ENCODE results near the gene LACRT. TPM values are rescaled to one million over a fixed set of nuclear protein-coding genes. Genes with fewer than 3 reads are reported as not detected.
"Not testable (repeated sequence)": the region's sequence is repeated elsewhere in the genome, so short reads cannot be mapped to it uniquely, and the experiment has no call there.

The LACRT gene, protein sequence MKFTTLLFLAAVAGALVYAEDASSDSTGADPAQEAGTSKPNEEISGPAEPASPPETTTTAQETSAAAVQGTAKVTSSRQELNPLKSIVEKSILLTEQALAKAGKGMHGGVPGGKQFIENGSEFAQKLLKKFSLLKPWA
- total RNA-seq, result not detected in 2 replicates

DNA sequence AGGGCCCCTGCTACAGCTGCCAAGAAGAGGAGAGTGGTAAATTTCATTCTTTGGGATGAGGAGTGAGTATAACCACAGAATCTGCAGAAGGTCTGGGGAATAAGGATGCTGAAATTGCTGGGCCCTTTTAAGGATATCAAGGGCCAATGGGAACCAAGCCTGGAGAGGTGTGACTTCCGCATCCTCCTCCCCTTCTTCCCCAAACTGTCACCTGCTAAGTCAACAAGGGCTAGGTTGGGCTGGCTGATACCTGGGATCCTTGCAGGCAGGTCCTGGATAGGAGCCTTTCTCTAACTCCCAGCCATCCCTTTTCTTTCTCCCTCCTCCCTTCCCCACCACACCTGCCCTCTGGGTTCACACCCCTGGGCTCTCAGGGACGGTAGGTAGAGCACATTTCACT lies at the start of gene LACRT:
LACRT (minus strand) TSS at position 101 of the 400 bp plus-strand sequence; CDS start at position 47, 54 bp downstream.
- DNase-seq (ENCODE audit: extremely low read depth, low read depth, low spot score), result no peak

DNA sequence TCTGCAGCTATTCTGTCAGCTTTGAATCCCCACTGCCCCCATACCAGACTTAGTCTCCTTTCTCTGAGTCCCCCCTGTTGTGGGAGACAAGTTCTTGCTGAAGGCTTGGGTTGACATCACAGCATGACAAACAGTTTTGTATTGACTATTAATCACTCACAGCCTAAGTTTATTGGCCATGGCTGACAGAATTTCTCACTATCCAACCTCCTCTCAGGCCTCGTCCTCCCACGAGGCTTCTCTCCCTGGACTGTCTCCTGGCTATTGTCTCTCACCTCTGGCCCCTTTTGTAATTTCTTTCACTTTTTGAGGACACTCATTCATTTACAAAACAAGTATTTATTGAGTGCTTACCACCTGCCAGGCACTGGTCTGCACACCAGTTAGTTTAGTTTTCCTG lies 48.7 kb upstream of the LACRT start:
- DNase-seq (ENCODE audit: extremely low read depth, low read depth, low spot score), result no peak

DNA sequence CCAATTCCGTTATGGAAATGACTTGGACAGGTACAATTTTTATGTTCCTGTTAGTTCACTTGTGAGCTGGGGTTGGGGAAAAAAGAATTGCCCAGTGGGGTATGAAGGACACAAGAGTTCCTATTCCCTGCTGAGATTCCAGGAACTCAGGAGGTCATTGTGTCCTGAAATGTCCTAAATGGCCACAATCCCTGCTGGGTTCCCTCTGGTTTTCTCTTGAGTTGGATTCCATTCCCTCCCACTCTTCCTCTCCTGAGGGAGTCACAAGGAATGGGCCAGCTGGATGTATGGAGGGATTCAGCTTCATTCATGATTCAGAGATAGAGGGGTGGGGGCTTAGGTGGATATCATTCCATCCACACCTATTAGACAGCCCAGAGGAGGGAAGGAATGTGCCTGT lies 48.0 kb upstream of the LACRT start:
- no peak for DNase-seq (ENCODE audit: extremely low read depth, low read depth, low spot score)

DNA sequence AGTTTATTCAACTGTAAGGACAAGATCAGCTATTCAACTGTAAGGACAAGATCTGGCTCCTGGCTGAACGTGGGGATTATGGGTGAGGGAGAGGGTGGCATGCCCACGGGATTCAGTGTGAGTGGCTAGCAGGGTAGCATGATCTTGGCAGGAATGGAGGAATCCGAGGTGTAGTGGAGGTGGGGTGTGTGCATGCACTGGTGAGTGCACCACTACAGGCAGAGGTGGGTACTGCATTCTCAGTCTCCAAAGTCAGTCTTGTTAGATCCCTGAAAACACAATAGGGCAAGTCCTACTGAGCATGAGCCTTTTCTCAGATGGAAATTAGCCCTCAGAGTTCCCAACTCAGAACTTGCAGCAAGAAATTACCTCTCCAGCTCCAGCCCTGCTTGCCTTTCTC lies 45.7 kb upstream of the LACRT start:
- no peak for DNase-seq (ENCODE audit: extremely low read depth, low read depth, low spot score)

DNA sequence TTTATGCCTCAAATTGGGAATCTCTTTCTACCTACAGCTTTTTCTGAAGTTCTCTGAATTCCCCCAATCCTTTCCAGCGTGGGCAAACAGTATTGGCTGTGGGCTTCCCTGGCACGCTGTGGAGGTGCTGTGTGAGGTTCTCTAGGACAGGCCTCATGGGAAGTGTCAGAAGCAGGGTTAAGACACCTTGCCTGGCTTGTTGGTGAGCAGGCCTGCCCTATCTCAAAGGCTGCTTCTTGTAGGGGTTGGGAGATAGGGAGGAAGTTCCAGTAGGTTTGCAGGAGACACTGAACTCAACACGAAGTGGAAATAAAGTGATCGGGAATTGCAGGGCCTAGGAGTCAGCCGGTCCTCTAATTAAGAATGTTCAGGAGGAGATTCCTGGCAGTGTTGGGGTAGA lies 43.4 kb upstream of the LACRT start:
- no peak for DNase-seq (ENCODE audit: extremely low read depth, low read depth, low spot score)

DNA sequence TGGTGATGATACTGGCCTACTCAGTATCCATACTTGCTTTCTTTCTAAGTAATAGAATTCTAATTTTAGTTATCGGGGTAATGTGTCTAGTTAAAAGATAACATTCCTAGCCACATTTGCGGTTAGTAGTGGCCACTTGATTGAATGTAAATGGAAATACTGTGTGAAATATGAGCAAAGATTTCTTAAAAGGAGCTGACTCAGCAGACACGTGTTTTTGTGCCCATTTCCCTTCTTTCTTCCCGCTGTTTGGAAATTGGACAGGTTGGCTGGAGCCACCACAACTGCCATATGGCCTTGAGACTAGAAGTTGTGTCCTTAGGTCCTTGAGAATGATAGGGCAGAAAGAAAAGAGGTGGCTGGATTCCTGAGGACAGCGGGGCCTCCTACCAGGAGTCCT lies 33.2 kb upstream of the LACRT start:
- no peak for DNase-seq (ENCODE audit: extremely low read depth, low read depth, low spot score)

DNA sequence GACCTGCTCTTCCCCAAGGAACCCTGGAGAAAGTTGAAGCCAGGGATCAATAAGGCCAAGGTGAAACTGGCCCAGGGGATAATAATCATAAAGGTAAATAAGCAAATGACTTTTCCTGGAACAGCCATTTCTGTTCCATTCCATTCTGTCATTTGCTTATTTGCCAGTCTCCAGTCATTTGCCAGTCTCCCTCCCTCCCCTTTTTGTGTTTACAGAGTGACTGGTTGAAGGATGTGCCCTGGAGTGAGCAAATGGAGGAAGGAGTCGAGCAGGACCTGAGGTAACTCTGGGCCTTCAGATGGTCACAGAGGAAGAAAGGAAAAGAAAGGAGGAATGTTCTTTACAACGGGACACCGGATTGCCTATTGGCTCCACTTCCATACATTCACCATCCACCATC lies 31.3 kb upstream of the LACRT start:
- no peak for DNase-seq (ENCODE audit: extremely low read depth, low read depth, low spot score)

DNA sequence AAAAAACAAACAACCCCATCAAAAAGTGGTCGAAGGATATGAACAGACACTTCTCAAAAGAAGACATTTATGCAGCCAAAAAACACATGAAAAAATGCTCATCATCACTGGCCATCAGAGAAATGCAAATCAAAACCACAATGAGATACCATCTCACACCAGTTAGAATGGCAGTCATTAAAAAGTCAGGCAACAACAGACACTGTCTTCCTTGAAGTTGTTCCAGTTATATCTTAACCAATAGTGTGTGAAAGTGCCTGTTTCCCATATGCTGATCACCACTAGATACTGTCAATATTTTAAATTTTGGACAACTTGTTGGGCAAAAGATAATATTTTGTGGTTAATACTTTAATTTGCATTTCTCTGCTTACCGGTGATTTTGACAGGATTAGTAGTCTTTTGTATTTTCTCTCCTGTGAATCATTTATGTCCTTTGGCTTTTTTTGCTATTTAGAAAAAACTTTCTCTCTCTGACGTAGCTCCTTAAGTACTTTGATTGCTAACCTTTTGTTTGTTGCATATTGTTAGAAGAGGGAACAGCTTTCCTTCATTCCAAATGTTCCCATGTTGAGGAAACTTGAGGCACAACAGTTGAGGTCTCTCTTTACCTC lies 30.4 kb upstream of the LACRT start:
- DNase-seq (ENCODE audit: extremely low read depth, low read depth, low spot score), result not testable (repeated sequence)

DNA sequence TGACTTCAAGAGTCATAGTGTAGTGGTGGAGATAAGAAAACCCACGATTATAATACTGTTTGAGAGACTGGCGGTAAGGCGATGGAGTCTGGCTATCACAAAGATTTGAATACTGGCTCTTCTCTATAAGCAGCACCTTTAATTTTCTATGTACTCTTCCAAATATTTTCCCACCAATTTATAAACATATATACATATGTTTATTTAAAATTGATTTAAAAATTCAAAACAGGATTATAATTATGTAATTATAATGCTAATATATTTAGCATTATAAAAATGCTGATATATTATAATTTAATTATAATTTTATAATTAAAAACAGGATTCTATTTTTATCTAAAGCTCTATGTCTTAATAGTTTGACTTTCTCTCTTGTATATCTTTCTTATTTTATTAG lies 28.9 kb upstream of the LACRT start:
- DNase-seq (ENCODE audit: extremely low read depth, low read depth, low spot score), result no peak

DNA sequence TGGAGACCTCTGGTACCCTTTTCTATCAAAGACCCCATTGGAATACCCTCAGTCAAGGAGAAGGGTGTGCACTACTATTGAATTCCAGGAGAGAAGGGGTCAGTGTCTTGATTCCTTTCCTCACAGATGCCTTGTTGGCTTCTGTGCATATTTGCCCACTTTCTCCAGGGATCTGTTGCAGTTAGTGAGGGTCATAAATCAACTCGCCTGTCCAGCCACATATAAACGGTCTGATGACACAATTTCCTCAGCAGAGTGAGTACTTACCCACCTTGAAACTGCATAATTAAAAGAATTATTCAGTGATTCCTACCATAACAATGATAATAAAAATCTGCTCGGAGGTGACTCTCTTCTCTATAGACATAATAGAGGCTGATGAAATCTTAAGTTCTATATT lies 27.3 kb upstream of the LACRT start:
- DNase-seq (ENCODE audit: extremely low read depth, low read depth, low spot score), result no peak

DNA sequence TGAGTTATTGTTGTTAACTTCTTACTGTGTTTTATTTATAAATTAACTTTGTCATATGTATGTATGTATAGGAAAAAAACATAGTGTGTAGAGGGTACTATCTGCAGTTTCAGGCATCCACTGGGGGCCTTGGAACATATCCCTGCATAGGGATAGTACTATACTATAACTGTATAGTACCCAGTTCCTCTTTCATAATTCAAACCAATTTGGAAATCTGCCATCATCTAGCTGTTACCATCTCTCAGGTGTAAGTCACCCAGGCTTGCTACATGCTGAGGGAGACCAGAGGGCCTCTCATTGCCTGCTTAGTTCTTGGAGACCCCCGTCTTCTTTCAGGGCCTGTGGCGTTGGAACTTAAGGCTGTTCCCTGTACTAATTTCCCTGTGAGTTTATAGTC lies 26.4 kb upstream of the LACRT start:
- no peak for DNase-seq (ENCODE audit: extremely low read depth, low read depth, low spot score)

DNA sequence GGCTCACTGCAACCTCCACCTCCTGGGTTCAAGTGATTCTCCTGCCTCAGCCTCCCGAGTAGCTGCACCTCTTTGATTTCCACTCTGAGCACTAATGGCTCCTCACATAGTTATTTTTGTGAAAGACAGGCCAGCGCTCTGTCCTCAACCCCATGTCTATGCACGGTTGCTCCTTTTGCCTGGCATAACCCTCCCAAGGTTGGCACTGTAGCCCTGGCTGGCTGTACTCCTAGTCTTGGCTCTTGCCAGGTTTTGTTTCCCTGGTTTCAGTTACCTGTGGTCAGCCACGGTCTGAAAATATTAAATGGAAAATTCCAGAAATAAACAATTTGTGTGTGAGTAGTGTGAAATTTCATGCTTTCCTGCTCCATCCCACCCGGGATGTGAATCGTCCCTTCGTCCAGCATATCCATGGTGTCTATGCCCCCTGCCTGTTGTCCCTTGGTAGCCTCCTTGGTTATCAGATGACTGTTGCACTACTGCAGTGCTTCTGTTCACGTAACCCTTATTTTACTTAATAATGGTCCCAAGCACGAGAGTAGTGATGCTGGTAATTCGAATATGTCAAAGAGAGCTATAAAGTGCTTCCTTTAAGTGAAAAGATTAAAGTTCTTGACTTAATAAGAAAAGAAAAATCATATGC lies 25.7 kb upstream of the LACRT start:
- no peak for DNase-seq (ENCODE audit: extremely low read depth, low read depth, low spot score)

DNA sequence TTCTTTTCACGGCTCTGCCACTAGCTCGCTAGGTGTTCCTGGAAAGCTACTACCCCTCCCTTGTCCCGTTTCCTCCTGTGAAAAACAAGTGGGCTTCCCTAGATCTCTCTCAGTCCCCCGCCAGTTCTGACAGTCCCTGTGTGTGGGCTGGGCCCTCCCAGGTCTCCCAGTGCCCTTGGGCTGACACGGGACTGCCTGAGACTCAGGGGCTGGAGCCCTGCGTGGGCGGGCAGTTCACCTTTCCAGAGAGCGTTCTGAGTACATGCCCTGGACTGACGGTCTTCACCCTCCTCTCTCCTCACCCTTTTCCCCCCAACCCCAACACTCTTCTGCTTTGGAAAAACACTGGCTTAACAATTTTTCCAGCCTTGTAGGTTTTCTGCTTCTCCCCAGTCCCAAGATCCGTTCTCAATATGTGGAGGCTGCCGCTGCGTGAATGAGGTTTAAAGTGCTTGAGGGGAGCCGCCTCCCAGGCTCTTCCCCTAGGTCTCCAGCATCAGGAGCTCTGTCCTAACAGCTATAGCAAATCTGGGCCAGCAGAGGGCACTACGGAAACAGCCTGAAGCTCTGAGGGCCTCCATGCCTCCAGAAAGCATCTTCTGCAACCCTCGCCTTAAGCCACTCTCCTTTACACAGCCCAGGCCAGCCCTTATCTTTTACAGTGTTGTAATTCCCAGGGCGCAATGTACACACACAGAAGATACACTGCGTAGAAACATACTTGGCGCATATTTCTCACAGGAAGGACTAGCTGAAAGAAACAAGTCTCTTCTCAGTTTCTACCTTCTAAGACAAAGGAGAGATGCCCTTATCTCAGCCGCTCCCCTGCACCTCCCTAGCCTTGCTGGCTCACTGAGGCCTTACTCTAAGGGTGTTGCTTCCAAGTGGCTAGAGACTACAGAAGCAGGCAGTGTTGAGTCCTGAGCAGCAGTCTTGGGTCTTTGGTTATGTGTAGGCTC lies 23.9 kb upstream of the LACRT start:
- DNase-seq (ENCODE audit: extremely low read depth, low read depth, low spot score), result no peak

DNA sequence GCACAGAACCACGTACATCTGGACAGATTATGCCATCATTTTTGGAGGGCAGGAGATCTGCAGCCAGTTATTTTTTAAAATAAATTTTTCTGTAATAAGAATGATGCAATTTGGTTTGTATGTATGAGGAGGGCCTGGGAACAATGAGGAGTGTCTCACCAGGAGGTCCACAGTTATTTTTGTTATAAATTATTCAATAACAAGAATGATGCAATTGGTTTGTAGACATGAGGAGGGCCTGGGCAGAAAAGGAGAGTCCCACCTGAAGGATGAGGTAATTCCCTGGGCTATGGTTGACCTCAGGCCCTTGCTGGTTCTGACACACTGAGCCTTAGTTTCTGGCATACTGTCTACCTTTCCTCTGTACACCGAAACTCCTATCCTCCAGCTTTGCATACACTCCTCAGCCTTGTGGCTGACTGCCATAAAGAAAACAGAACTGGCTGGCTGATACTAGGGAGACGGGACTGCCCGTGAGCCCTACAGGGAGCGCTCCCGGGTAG lies 22.5 kb upstream of the LACRT start:
- no peak for DNase-seq (ENCODE audit: extremely low read depth, low read depth, low spot score)

DNA sequence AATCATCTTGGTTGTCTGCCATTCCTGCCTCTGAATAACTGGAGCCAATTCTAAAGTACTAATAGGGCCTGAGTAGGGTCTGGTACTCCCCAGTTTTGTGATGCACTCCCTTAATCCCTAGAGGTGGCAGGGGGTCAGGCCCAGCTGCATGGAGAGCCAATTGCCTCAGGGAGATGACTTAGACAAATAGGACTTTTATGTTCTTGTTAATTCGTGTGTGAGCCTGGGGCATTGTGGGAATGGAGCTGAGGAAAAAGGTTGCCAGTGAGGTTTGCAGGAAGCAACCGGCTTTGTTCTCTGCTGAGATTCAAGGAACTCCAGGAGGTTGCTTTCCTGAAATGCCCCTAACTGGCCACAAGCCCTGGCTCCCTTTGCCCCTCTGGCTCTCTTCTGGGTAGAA lies 20.2 kb upstream of the LACRT start:
- DNase-seq (ENCODE audit: extremely low read depth, low read depth, low spot score), result no peak

DNA sequence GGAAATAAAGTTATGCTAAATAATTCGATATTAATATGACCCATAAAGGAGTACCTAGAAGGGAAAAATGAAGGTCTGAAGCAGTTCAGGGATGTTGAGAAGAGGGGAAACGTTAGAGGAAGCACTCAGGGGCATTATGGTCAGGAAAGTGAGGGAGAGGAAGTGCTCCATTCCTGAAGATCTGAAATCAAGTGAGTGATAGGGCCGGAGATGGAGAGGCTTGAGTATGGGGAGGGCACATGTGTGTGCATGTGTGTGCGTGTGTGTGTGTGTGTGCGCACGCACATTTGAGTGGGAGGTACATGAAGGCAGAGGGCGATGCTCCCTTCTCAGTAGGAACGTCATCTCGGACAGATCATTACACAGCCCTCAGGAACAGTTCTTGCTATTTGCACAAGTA lies 18.3 kb upstream of the LACRT start:
- DNase-seq (ENCODE audit: extremely low read depth, low read depth, low spot score), result no peak

DNA sequence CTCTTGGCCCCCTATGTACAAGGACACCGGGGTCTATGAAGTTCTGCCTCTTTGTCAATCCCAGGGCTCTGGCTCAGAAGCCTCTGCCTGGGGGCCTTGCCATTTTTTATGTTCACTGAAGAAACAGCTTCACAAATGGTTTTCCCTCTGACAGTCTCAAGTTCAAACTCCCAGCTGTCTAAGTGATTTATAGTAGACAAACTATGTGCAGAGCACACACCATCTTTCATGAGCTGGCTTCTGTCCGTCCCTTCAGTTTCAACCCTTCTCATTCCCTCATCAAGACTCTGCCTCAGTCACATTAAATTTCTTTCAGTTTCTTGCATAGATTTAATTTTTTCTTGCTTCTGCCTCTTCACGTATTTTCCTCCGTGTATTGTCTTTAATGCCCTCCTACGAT lies 16.2 kb upstream of the LACRT start:
- DNase-seq (ENCODE audit: extremely low read depth, low read depth, low spot score), result no peak

DNA sequence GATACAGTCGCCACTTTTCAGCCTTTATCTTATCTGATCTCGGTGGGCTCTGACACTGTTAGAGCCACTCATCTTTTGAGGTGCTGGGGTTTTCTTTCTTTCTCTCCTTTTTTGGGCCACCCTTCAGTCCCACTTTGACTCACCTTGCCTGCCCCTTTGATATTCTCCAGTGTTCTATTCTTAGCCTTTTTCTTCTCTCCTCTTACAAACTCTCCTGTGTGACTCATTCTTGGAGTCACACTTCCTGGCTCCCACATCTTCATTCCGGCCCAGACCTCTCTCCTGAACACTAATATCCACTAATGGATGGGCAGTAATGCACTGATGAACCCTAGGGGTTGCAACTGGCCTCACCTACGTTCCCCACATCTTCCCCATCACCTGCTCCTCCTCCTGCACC lies 15.7 kb upstream of the LACRT start:
- DNase-seq (ENCODE audit: extremely low read depth, low read depth, low spot score), result no peak

DNA sequence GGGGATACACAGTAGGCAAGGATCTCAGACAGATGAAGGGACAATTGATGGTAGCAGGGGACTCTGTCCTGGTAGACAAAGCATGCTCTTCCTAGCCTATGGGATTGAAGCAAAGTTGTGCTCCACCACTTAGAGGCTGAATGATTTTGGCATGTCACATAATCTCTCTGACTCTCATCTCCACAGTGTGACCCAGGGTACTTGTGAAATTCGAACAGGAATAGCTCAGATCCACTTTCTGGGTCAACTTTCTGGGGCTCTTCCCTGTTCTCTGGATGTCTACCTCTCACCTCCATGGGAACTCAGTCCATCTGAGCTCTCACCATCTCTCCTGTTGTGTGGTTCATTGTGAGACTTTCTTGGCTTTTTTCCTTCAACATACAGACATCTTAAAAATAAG lies 15.1 kb upstream of the LACRT start:
- no peak for DNase-seq (ENCODE audit: extremely low read depth, low read depth, low spot score)

DNA sequence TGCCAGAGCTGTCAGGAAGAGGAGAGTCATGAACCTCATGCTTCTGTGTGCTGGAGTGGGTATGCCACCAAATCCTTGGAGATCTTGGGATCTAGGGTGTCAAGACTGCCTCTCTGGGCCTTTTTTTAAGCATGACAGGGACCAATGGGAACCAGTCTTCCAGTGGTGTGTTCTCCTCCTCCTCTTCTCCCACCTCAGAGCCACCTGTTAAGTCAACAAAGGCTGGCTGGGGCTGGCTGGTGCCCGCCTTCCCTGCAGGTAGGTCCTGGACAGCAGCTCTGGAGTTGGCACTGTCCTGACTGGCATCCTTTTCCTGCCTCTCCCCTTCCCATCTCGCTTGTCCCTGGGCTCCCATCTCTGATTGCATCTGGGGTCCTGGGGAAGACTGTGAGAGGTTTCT lies 13.6 kb upstream of the LACRT start, which contains the start of gene DCD:
DCD (minus strand) TSS at position 101 of the 400 bp plus-strand sequence; CDS start at position 39, 62 bp downstream.
- DNase-seq (ENCODE audit: extremely low read depth, low read depth, low spot score), result no peak

DNA sequence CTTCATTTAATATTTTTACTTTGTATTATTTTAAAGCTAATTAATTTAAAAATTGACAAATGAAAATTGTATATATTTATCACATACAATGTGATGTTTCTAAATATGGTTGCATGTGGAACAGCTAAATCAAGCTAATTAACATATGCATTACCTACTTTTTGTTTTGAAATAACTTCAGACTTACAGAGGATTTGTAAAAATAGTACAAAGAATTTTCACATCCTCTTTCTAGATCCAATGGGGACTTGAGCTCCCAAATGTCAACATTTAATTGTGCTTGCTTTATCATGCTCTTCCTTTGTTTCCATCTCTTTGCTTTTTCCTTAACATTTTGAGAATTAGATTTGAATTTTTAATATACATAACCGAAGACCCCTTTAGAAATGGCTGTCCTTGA lies 6.9 kb upstream of the LACRT start:
- DNase-seq (ENCODE audit: extremely low read depth, low read depth, low spot score), result no peak

Measured in glomerular endothelial cell (primary cell).